Right cardiac atrium (tissue), 5 donors: ENCODE data around the gene CNGA4. TPM values are rescaled to one million over a fixed set of nuclear protein-coding genes. Genes with fewer than 3 reads are reported as not detected.

ENCODE experiments used
- ATAC-seq, 2 donors: fragments of 200-7000 bp; cut with Tn5 transposase; one replicate each; pipeline versions ENCODE4 v1.8.0 to v1.9.1; 2020; ENCODE audit warnings: moderate library complexity in 2 of 2, mild to moderate bottlenecking in 1 of 2
- DNase-seq, 3 donors: peaks; one replicate each; pipeline ENCODE4 v3.0.0-alpha.2; 2020
- H3K27ac ChIP-seq: one replicate; pipeline ENCODE4 v1.5.1; 2013; ENCODE audit warnings: mild to moderate bottlenecking, low read length, control low read depth, moderate library complexity
- H3K27me3 ChIP-seq: one replicate; pipeline ENCODE4 v1.6.1; 2013; ENCODE audit not compliant: control insufficient read depth, insufficient read depth
- H3K4me1 ChIP-seq: one replicate; pipeline ENCODE4 v1.6.1; 2013; ENCODE audit warnings: low read length; ENCODE audit not compliant: control insufficient read depth, insufficient read depth
- H3K4me3 ChIP-seq: one replicate; pipeline ENCODE4 v1.5.1; 2013; ENCODE audit warnings: low read length, control low read depth
- H3K9me3 ChIP-seq: one replicate; pipeline ENCODE4 v1.6.1; 2013; ENCODE audit warnings: low read length; ENCODE audit not compliant: control insufficient read depth
- WGBS: extraction: QIAGEN DNeasy Blood & Tissue Kit; methylation state at CpG from one replicate; pipeline ENCODE4 v1.1.7; 2013; 5-methylcytosine and 5-hydroxymethylcytosine counted together
- intact Hi-C, 4 donors: fragments of 100-400 bp; cut with DNase I; formaldehyde crosslinking; loops; one replicate each; pipeline versions ENCODE4 v1.11.0 to v1.14.0; 2022 to 2023
- polyA plus RNA-seq: library from polyadenylated mRNA; stranded (reverse); fragments of 200-250 nt; gene quantifications from one replicate; pipeline ENCODE4 v1.2.3, GENCODE V29; 2013
- total RNA-seq, 4 donors: library from RNA; stranded (reverse); fragmentation: NEBNext Ultra II Directional; extraction: Animal tissue kit (Norgen Biotek cat#: 25700); gene quantifications; one replicate each; pipeline ENCODE4 v1.2.1, GENCODE V29; 2021
- donor health status: healthy with polysubstance abuse.
- donor health status: DM: no; HTN: yes; CAD: no.
- donor health status: DM: no; HTN: no; CAD: no.
- donor health status: DM: no; HTN: yes; CAD: no; lungs with severe emphysema.
- donor health status: DM: yes; HTN: yes; CAD: no.

CNGA4 gene
- total and polyA plus RNA-seq, 5 donors: 0.16 to 0.19 TPM; not detected in 3

DNA sequence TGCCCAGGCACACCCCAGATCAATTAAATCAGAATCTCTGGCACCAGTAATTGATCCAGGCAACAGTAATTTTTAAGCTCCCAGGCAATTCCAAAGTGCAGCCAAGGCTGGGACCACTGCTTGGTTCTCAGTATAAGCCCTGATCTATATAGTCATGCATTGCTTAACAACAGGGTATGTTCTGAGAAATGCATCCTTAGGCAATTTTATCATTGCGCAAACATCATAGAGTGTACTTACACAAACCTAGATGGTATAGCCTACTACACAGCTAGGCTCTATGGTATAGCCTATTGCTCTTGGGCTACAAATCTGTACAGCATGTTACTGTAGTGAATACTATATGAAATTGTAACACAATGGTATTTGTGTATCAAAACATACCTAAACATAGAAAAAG lies 34.2 kb upstream of the CNGA4 start:
- ATAC-seq: no peak
- Histone ChIP-seq H3K4me1 (no peaks in the 10 kb centered on the region), H3K4me3 (no peak overlapping the region), H3K9me3 (no peaks in the 10 kb centered on the region), H3K27ac (no peak overlapping the region), H3K27me3 (no peaks in the 10 kb centered on the region)
- DNase-seq: no peak
- intact Hi-C loops: no loop called here
- WGBS: 99% methylated on average over 1 of the region's 1 CpG

DNA sequence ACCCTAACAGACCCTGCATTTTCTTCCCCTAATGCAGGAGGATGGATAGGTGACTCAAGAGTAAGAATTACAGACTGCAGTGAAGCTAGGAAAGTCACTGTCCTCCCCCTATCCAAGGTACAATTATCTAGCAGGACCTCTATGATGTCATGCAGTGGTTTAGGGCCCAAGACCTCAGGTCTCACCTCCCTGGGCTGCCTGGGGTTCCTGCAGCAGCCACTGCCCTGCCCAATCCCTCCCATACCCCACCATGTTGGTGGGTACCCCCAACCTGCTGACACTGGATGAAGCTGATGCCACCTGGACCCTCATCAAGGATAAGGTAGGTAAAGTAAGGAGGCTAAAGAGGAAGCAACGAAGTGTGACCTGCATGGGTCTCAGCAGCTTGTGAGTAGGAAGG lies 33.5 kb upstream of the CNGA4 start, which contains the start of gene C11orf42:
TSS of gene C11orf42 (plus strand) at position 192 of the 400 bp plus-strand sequence. CDS start at position 251, 59 bp downstream.
- H3K27me3 ChIP-seq: no peaks in the 10 kb centered on the region
- H3K9me3 ChIP-seq: no peaks in the 10 kb centered on the region
- H3K4me1 ChIP-seq: no peaks in the 10 kb centered on the region
- H3K27ac ChIP-seq: no peak within 1 kb of the TSS
- no peak for ATAC-seq
- 87% methylated on average over 1 of the region's 1 CpG for WGBS
- DNase-seq: no peak
- H3K4me3 ChIP-seq: no peak within 1 kb of the TSS
- intact Hi-C loops: no loop called here

DNA sequence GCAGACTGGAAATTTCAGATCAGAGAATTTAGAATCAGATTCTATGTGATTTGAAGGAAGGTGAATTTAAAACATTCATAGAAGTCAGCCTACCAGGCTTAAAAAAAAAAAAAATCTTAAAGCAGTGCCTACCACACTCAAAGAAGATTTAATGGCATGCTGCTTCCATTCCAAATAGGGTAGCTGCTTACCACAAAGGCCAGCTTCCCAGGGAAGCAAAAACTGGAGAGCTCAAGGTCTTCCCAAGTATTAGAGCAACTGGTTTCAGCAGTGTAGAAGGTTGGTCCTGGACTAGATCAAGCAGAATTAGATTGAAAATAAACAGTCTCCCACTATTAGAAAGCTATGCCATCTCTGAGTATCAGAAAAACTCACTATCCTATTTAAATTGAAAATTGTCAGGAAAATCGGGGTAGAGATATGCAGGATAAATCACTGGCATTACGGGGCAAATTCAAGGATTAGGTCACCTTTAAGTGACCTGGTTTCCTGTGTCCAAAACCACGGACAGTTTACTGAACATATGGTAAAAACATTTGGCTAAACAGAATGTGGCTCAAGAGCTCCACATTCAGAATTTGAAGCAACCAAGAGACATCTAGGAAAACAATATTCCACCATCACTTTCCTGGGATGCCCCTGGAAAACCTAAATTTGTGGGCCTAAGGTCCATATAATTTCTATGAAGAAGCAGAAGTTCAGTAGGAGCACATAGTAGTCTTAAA lies 32.3 kb upstream of the CNGA4 start:
- Histone ChIP-seq H3K27me3 (no peaks in the 10 kb centered on the region), H3K9me3 (no peaks in the 10 kb centered on the region), H3K4me3 (no peak overlapping the region), H3K4me1 (no peaks in the 10 kb centered on the region), H3K27ac (no peak overlapping the region)
- intact Hi-C loops: no loop called here
- DNase-seq (no peak), ATAC-seq (no peak)
- 69% methylated on average over 3 of the region's 3 CpGs for WGBS

DNA sequence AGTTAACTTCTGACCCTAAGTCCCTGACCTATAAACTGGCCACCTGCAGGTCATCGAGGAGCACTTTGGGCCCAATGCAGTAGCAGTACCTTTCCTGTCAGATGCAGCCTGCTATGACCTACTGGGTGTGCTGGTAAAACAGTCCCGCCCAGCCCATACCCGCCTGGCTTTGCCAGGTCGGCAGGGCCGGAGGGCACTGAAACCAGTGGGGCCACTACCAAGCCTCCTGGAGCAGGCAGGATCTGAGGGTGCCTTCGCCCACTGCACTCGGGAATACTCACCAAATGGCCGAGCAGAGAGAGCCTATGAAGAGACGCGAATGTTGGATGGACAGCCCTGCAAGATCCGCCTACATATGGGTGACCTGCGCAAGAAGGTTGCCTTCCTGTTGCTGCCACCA lies 29.1 kb upstream of the CNGA4 start:
- intact Hi-C loops: no loop called here
- Histone ChIP-seq H3K27ac (no peak overlapping the region), H3K9me3 (no peaks in the 10 kb centered on the region), H3K27me3 (no peaks in the 10 kb centered on the region), H3K4me3 (no peak overlapping the region), H3K4me1 (no peaks in the 10 kb centered on the region)
- DNase-seq: no peak
- no peak for ATAC-seq
- WGBS: 97% methylated on average over 12 of the region's 12 CpGs

DNA sequence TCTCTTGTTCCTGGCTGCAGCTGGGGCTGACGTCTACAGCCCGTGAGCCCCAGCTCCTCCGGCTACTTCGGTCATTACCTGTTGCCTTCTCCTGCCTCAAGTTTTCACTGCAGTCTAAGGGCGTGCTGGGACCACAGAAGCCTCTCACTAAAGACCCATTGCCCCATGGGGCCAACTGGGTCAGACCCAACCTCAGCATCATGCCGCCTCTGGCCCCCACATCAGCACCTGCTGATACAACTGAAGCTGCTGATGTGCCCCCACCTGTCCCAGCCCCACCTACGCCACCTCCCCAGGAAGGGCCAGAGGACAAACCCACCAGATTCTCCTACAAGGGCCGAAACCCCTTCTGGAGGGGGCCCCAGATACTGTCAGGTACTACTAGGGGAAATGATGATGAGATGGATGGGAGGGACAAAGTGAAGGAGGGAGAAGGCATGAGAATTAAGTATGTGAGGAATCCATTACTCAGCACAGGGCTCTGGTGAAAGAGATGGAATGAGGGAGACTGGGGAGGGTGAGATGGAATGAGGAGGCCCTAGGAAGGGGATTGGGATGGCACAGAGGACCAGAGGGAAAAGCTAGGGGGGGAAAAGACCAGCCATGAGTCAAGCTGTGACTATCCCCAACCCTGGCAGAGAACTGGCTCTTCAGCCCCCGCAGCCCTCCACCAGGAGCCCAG lies 28.5 kb upstream of the CNGA4 start:
- H3K4me1 ChIP-seq: no peaks in the 10 kb centered on the region
- H3K27me3 ChIP-seq: no peaks in the 10 kb centered on the region
- intact Hi-C loops: no loop called here
- no peak overlapping the region for H3K27ac ChIP-seq
- H3K9me3 ChIP-seq: no peaks in the 10 kb centered on the region
- no peak for DNase-seq
- 97% methylated on average over 9 of the region's 9 CpGs for WGBS
- H3K4me3 ChIP-seq: no peak overlapping the region
- peak; percentile 30 to 32 for ATAC-seq

DNA sequence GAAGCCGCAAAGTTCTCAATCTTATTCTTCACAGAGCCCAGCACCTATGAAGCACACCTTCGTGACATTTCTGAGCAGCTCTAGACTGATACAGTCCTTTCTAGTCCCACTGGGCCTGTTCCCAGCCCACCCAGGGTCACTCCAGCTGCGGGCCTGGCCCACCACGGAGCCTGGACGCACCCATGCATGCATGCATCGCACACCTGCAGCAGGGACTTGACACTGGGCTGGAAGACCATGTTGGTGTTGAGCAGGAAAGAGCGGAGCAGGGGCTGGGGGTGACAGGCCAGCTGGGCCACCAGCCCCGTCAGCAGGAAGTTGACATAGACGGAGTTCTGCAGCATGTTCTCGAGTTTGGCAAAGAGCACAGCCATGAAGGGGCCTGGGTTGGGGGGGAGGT lies 24.4 kb upstream of the CNGA4 start:
- intact Hi-C loops: no loop called here
- DNase-seq: no peak
- H3K4me3 ChIP-seq: no peak overlapping the region
- no peak for ATAC-seq
- H3K4me1 ChIP-seq: no peaks in the 10 kb centered on the region
- H3K27me3 ChIP-seq: no peaks in the 10 kb centered on the region
- 95% methylated on average over 10 of the region's 10 CpGs for WGBS
- no peaks in the 10 kb centered on the region for H3K9me3 ChIP-seq
- H3K27ac ChIP-seq: no peak overlapping the region

DNA sequence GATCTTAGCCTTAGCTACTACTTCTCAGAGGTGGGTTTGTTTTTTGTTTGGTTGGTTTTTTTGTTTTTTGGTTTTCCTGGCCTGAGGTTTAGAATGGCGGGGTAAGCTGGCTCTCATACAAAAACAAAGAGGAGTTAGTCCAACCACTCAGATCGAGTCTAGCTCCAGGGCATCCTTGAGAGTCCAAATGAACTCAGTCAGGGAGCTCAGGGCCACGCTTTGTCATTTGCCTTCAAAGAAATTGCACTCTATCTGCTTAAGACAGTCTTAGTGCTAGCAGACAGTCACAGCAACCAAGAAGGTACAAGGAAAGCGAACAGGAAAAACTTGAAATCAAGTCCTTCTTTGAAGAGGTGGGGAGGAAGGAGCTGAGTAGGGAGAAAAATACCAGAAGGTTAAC lies 22.4 kb upstream of the CNGA4 start:
- DNase-seq: no peak
- no peak for ATAC-seq
- intact Hi-C loops: no loop called here
- Histone ChIP-seq H3K27me3 (no peaks in the 10 kb centered on the region), H3K27ac (no peak overlapping the region), H3K4me3 (no peak overlapping the region), H3K4me1 (peaks cover 3% of the 10 kb centered on the region), H3K9me3 (no peaks in the 10 kb centered on the region)
- 86% methylated on average over 4 of the region's 4 CpGs for WGBS

DNA sequence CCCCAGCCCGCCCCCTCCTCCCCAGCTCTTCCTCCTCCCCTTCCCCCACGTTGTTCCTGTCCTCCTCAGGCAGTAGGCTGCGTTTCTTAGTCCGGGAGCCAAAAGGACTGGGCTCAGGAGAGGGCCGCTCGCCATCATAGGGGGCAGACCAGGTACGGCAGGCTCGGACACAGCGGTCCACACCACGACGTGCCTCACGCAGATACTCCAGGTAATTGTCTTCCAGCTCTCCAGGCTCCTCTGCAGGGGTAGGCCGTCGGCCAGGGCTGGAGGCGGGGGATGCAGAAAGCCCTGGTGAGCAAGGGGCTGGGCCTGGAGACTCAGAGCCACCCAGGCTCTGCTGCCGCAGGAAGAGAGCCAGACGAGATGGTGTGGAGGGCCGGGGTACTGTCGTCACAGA lies 21.2 kb upstream of the CNGA4 start:
- peak in 1 of 3 donors; percentile 49 for DNase-seq
- Histone ChIP-seq H3K27me3 (no peaks in the 10 kb centered on the region), H3K4me1 (peaks cover 3% of the 10 kb centered on the region), H3K27ac (no peak overlapping the region), H3K4me3 (no peak overlapping the region), H3K9me3 (no peaks in the 10 kb centered on the region)
- WGBS: 89% methylated on average over 19 of the region's 19 CpGs
- intact Hi-C loops: no loop called here
- ATAC-seq: no peak

DNA sequence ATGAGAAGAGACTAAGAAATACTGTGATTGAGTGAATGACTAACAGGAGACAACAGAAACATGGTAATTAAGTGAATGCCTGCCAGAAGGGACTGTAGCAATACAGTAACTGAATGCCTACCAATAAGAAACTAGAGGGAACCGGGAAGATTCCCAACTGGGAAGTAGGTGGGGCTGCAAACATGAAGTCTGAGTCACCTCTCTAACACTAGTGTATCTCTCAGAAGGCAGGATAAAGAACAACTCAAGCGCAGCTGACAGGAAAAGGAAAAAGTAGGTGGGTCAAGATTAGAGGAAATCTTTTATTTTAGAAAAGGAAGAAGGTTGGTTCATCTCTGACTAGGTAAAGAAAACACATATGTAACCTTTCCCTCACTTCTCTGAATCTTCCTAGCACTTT lies 19.5 kb upstream of the CNGA4 start:
- peak; percentile 83 to 96 for ATAC-seq
- Histone ChIP-seq H3K4me1 (peaks cover 5% of the 10 kb centered on the region), H3K27ac (no peak overlapping the region), H3K27me3 (no peaks in the 10 kb centered on the region), H3K9me3 (no peaks in the 10 kb centered on the region), H3K4me3 (no peak overlapping the region)
- 45% methylated on average over 2 of the region's 2 CpGs for WGBS
- intact Hi-C loops: no loop called here
- peak in 1 of 3 donors; percentile 37 for DNase-seq

DNA sequence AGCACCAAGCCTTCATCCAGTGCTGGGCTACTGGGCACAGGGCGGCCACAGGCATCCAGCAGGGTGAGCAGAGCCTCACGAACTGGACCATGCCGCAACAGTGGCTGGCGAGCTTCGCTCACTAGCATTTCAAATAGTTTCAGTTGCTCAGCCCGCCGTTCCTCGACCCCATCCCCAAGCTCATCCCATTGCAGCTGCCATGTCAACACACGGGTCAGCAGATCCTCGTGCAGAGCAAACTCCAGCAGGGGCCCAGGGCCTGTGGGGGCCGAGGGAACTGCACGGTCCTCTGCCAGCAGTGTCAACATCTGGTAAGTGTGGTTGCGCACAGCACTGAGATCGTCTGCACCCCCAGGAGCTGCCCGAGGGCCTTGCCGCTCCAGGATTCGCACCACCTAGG lies 15.0 kb upstream of the CNGA4 start:
- H3K27ac ChIP-seq: no peak overlapping the region
- H3K9me3 ChIP-seq: no peaks in the 10 kb centered on the region
- no peak for DNase-seq
- no peaks in the 10 kb centered on the region for H3K27me3 ChIP-seq
- peaks cover 7% of the 10 kb centered on the region for H3K4me1 ChIP-seq
- no peak overlapping the region for H3K4me3 ChIP-seq
- ATAC-seq: no peak
- WGBS: 96% methylated on average over 17 of the region's 17 CpGs
- intact Hi-C loops: no loop called here

DNA sequence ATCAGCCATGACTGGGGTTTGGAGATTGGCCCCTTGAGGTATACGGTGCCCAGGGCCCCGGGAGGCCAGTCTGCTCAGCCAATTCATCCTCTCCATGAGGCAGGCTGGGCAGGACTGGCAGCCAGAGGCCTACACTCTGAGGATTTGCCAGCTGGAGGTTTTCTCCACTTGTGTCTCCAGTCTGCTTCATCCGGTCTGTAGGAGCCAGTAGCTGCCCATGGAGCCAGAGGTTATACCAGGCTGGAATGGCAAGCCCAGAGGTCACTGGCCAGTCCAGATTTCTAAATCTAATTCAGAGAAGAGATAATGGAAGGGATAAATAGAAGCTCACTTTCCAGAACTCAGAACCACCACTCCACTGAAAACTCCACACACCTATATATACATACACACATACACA lies 14.5 kb upstream of the CNGA4 start:
- DNase-seq (no peak), ATAC-seq (peak in 1 of 2 donors; percentile 26)
- peak overlapping the region; percentile 25 for H3K27ac ChIP-seq
- H3K4me1 ChIP-seq: peaks cover 7% of the 10 kb centered on the region
- intact Hi-C loops: no loop called here
- 93% methylated on average over 3 of the region's 3 CpGs for WGBS
- H3K27me3 ChIP-seq: no peaks in the 10 kb centered on the region
- H3K4me3 ChIP-seq: no peak overlapping the region
- H3K9me3 ChIP-seq: no peaks in the 10 kb centered on the region
